A673 (cell line): ENCODE measurements around the gene C9orf40. TPM values are rescaled to one million over a fixed set of nuclear protein-coding genes. Genes with fewer than 3 reads are reported as not detected.

Experiments used
- BruUV-seq: library from RNA; stranded (reverse); fragments of 400-500 nt; replicated peaks from 2 replicates; lab custom pipeline; 2021; lab: Mats Ljungman, UMichigan
- CTCF ChIA-PET: fragments of 300-600 bp; sonication (Branson Sonifier 250); formaldehyde crosslinking; loops from one replicate; lab custom pipeline; 2022; ENCODE audit warnings: antibody characterized with exemption; lab: Charles Lee
- POLR2A ChIA-PET: fragments of 300-600 bp; sonication (Branson Sonifier 250); formaldehyde crosslinking; loops from one replicate; lab custom pipeline; 2022; ENCODE audit warnings: antibody characterized with exemption; ENCODE audit not compliant: low non-redundant PET; lab: Charles Lee
- DNase-seq: peaks from one replicate; pipeline ENCODE4 v3.0.0-alpha.2; 2015; ENCODE audit warnings: low spot score
- H3K27ac ChIP-seq: fragments of 200-600 bp; sonication (generic); 2 replicates; pipeline ENCODE4 v1.5.1; 2016; ENCODE audit warnings: mixed run types, low read depth, mild to moderate bottlenecking, mixed read lengths, antibody characterized with exemption, low read length; ENCODE audit not compliant: poor library complexity, severe bottlenecking
- H3K27me3 ChIP-seq: fragments of 200-600 bp; sonication (generic); replicated peaks from 2 replicates; pipeline ENCODE4 v1.6.1; 2017; ENCODE audit warnings: mixed run types, low read depth, mild to moderate bottlenecking, mixed read lengths, antibody characterized with exemption, low read length; ENCODE audit not compliant: insufficient read depth, poor library complexity
- H3K36me3 ChIP-seq: fragments of 200-600 bp; sonication (generic); 2 replicates; pipeline ENCODE4 v1.6.1; 2016; ENCODE audit warnings: mixed run types, mild to moderate bottlenecking, mixed read lengths, antibody characterized with exemption, low read length; ENCODE audit not compliant: insufficient read depth, poor library complexity, severe bottlenecking
- H3K4me1 ChIP-seq: fragments of 200-600 bp; sonication (generic); 2 replicates; pipeline ENCODE4 v1.6.1; 2017; ENCODE audit warnings: mixed run types, mild to moderate bottlenecking, mixed read lengths, antibody characterized with exemption, low read length; ENCODE audit not compliant: insufficient read depth, poor library complexity, severe bottlenecking
- H3K4me3 ChIP-seq: fragments of 200-600 bp; sonication (generic); 2 replicates; pipeline ENCODE4 v1.5.1; 2016; ENCODE audit warnings: low read depth, mixed run types, mild to moderate bottlenecking, mixed read lengths, low read length; ENCODE audit not compliant: poor library complexity, severe bottlenecking
- H3K9me3 ChIP-seq: fragments of 200-600 bp; sonication (generic); 2 replicates; pipeline ENCODE4 v1.6.1; 2016; ENCODE audit warnings: mixed run types, low read depth, mild to moderate bottlenecking, mixed read lengths, antibody characterized with exemption, low read length; ENCODE audit not compliant: poor library complexity, severe bottlenecking
- CTCF ChIP-seq: fragments of 300-800, 200-600 bp; sonication (generic); conservative IDR thresholded peaks from 2 replicates; pipeline ENCODE4 v1.5.1; 2017; ENCODE audit warnings: low read depth, mild to moderate bottlenecking, antibody characterized with exemption, low read length, moderate library complexity, mixed read lengths
- EZH2 ChIP-seq: fragments of 200-600 bp; sonication (generic); IDR thresholded peaks from 2 replicates; pipeline ENCODE4 v1.6.1; 2017; ENCODE audit warnings: borderline replicate concordance, low read depth, mild to moderate bottlenecking, mixed read lengths, antibody characterized with exemption, low read length; ENCODE audit not compliant: poor library complexity, severe bottlenecking
- intact Hi-C: fragments of 100-400 bp; cut with micrococcal nuclease; formaldehyde crosslinking; loops from one replicate; pipeline ENCODE4 v1.10.0; 2022; ENCODE audit not compliant: unreplicated experiment
- total RNA-seq: library from RNA; stranded (reverse); gene quantifications from 2 replicates; pipeline ENCODE4 v1.2.3, GENCODE V29; 2021

C9orf40 gene
- total RNA-seq, 1 experiment from 2014 or later = 16.8 TPM

GRCh38 chr9:74979844-74980243 lies 27.1 kb upstream of the C9orf40 start:
- no TSS peak for BruUV-seq
- POLR2A ChIA-PET = interaction anchor here (0.5 kb wide), 1 partner anchor 107 kb away, joined by 3 read pairs; no protein-coding TSS in a partner anchor

GRCh38 chr9:74977287-74977686 lies 24.6 kb upstream of the C9orf40 start:
- H3K9me3 ChIP-seq = peaks cover 8% of the 10 kb centered on the region
- H3K36me3 ChIP-seq = peaks cover 4% of the 10 kb centered on the region
- ChIA-PET CTCF (no interaction called here), POLR2A (no interaction called here)
- BruUV-seq = no TSS peak
- DNase-seq = no peak
- no peak overlapping the region for H3K27ac ChIP-seq
- no peak overlapping the region for H3K4me3 ChIP-seq
- no peaks in the 10 kb centered on the region for H3K27me3 ChIP-seq
- no peaks in the 10 kb centered on the region for H3K4me1 ChIP-seq
- intact Hi-C loops = no loop called here
- TF ChIP-seq CTCF (no peak), EZH2 (no peak)

More at GRCh38 chr9:74979844-74980243, 27.1 kb upstream of the C9orf40 start:
- no peak for DNase-seq
- intact Hi-C loops = loop anchor here (2.0 kb wide), 1 partner anchor 21 kb away; no protein-coding TSS in a partner anchor
- Histone ChIP-seq H3K27ac (no peak overlapping the region), H3K27me3 (no peaks in the 10 kb centered on the region), H3K9me3 (peaks cover 8% of the 10 kb centered on the region), H3K4me1 (no peaks in the 10 kb centered on the region), H3K36me3 (peaks cover 4% of the 10 kb centered on the region), H3K4me3 (no peak overlapping the region)
- TF ChIP-seq CTCF (no peak), EZH2 (no peak)
- CTCF ChIA-PET = no interaction called here

GRCh38 chr9:74975538-74975937 lies 22.8 kb upstream of the C9orf40 start:
- Histone ChIP-seq H3K36me3 (peaks cover 3% of the 10 kb centered on the region), H3K4me1 (no peaks in the 10 kb centered on the region), H3K27ac (no peak overlapping the region), H3K9me3 (peaks cover 8% of the 10 kb centered on the region), H3K27me3 (no peaks in the 10 kb centered on the region), H3K4me3 (no peak overlapping the region)
- ChIA-PET CTCF (no interaction called here), POLR2A (no interaction called here)
- TF ChIP-seq CTCF (no peak), EZH2 (no peak)
- BruUV-seq = no TSS peak
- intact Hi-C loops = no loop called here
- DNase-seq = no peak
